Smooth muscle cell (in vitro differentiated cells): ENCODE results near the gene DVL1. TPM values are rescaled to one million over a fixed set of nuclear protein-coding genes. Genes with fewer than 3 reads are reported as not detected.

Source experiments
- DNase-seq: peaks from one replicate; lab custom pipeline; 2025; ENCODE audit not compliant: unreplicated experiment; lab: John Stamatoyannopoulos, UW
- H2AFZ ChIP-seq: fragments of 200-600 bp; sonication (generic); 2 replicates; pipeline ENCODE4 v1.6.0; 2016; ENCODE audit warnings: antibody characterized with exemption, low read depth, mild to moderate bottlenecking
- H3F3A ChIP-seq: fragments of 200-600 bp; sonication (generic); 2 replicates; pipeline ENCODE4 v1.6.0; 2017; ENCODE audit warnings: antibody characterized with exemption, low read depth
- H3K27ac ChIP-seq: fragments of 200-600 bp; sonication (generic); 2 replicates; pipeline ENCODE4 v1.5.1; 2016; ENCODE audit warnings: low read depth, mild to moderate bottlenecking
- H3K27me3 ChIP-seq: fragments of 200-600 bp; sonication (generic); 2 replicates; pipeline ENCODE4 v1.6.1; 2016; ENCODE audit warnings: low read depth, mild to moderate bottlenecking
- H3K36me3 ChIP-seq: fragments of 200-600 bp; sonication (generic); 2 replicates; pipeline ENCODE4 v1.5.1; 2016; ENCODE audit warnings: low read depth
- H3K4me1 ChIP-seq: fragments of 200-600 bp; sonication (generic); 2 replicates; pipeline ENCODE4 v1.5.1; 2016; ENCODE audit warnings: low read depth
- H3K4me2 ChIP-seq: fragments of 200-600 bp; sonication (generic); 2 replicates; pipeline ENCODE4 v1.6.0; 2016; ENCODE audit warnings: mild to moderate bottlenecking
- H3K4me3 ChIP-seq: fragments of 200-600 bp; sonication (generic); 2 replicates; pipeline ENCODE4 v1.5.1; 2016; ENCODE audit warnings: mild to moderate bottlenecking
- H3K79me2 ChIP-seq: fragments of 200-600 bp; sonication (generic); 2 replicates; pipeline ENCODE4 v1.6.0; 2016; ENCODE audit warnings: low read depth, mild to moderate bottlenecking
- H3K9ac ChIP-seq: fragments of 200-600 bp; sonication (generic); 2 replicates; pipeline ENCODE4 v1.6.0; 2016; ENCODE audit warnings: low read depth
- H3K9me3 ChIP-seq: fragments of 200-600 bp; sonication (generic); replicated peaks from 2 replicates; pipeline ENCODE4 v1.5.1; 2016; ENCODE audit warnings: low read depth
- H4K20me1 ChIP-seq: fragments of 200-600 bp; sonication (generic); 2 replicates; pipeline ENCODE4 v1.6.0; 2016; ENCODE audit warnings: low read depth
- CTCF ChIP-seq: fragments of 200-600 bp; sonication (generic); IDR thresholded peaks from 2 replicates; pipeline ENCODE4 v1.5.1; 2017; ENCODE audit warnings: borderline replicate concordance, mild to moderate bottlenecking, antibody characterized with exemption; ENCODE audit not compliant: insufficient read depth, poor library complexity, severe bottlenecking
- WGBS: methylation state at CpG from one replicate; pipeline ENCODE4 v1.1.7; 2016; ENCODE audit warnings: low lambda C conversion rate; 5-methylcytosine and 5-hydroxymethylcytosine counted together
- polyA plus RNA-seq: library from polyadenylated mRNA; unstranded; fragments of >200 nt; fragmentation: Nextera tagmentation; extraction: Ambion mirVana; gene quantifications from 2 replicates; pipeline ENCODE4 v1.2.1, GENCODE V29; 2016
- total RNA-seq: library from RNA; depleted of rRNA; stranded (reverse); fragments of >200 nt; gene quantifications from 2 replicates; pipeline ENCODE4 v1.2.3, GENCODE V29; 2014

The DVL1 gene
- total and polyA plus RNA-seq, 2 experiments from 2014 or later: 28.5 to 28.7 TPM

- no peak overlapping the region for H2AFZ ChIP-seq
- no peak overlapping the region for H3K27ac ChIP-seq
- no peaks in the 10 kb centered on the region for H3K36me3 ChIP-seq
- H3K9ac ChIP-seq: no peak overlapping the region
- peaks cover 18% of the 10 kb centered on the region for H3K79me2 ChIP-seq
- no peak overlapping the region for H3K4me2 ChIP-seq
- H3K27me3 ChIP-seq: no peaks in the 10 kb centered on the region
- no peak for TF ChIP-seq CTCF
- peaks cover 4% of the 10 kb centered on the region for H3F3A ChIP-seq
- peaks cover 17% of the 10 kb centered on the region for H3K4me1 ChIP-seq
- 96% methylated on average over 22 of the region's 22 CpGs for WGBS
- peaks cover 71% of the 10 kb centered on the region for H4K20me1 ChIP-seq
- no peak for DNase-seq
- no peaks in the 10 kb centered on the region for H3K9me3 ChIP-seq
- H3K4me3 ChIP-seq: no peak overlapping the region
Observed at GRCh38 chr1:1311107-1312104, 37.8 kb downstream of the DVL1 start.

- peaks cover 26% of the 10 kb centered on the region for H3K79me2 ChIP-seq
Observed at GRCh38 chr1:1310476-1311053, 38.7 kb downstream of the DVL1 start.

GRCh38 chr1:1310109-1310385, 39.2 kb downstream of the DVL1 start:
- H3K9me3 ChIP-seq: no peaks in the 10 kb centered on the region
- no peaks in the 10 kb centered on the region for H3K27me3 ChIP-seq
- H3K36me3 ChIP-seq: no peaks in the 10 kb centered on the region
- peaks cover 30% of the 10 kb centered on the region for H3K4me1 ChIP-seq
- no peak overlapping the region for H2AFZ ChIP-seq
- H3K4me2 ChIP-seq: peak overlapping the region; percentile 99
- peaks cover 4% of the 10 kb centered on the region for H3F3A ChIP-seq
- peaks cover 72% of the 10 kb centered on the region for H4K20me1 ChIP-seq
- WGBS: 86% methylated on average over 3 of the region's 3 CpGs
- H3K27ac ChIP-seq: peak overlapping the region; percentile 63
- no peak for TF ChIP-seq CTCF
- H3K9ac ChIP-seq: no peak overlapping the region
- peaks cover 30% of the 10 kb centered on the region for H3K79me2 ChIP-seq
- no peak overlapping the region for H3K4me3 ChIP-seq
- no peak for DNase-seq

More at GRCh38 chr1:1310476-1311053, 38.7 kb downstream of the DVL1 start:
- Histone ChIP-seq H3K27ac (peak overlapping the region; percentile 63), H3K4me1 (peaks cover 25% of the 10 kb centered on the region), H3K4me3 (no peak overlapping the region), H3K9me3 (no peaks in the 10 kb centered on the region), H2AFZ (no peak overlapping the region), H3K36me3 (no peaks in the 10 kb centered on the region), H3K4me2 (no peak overlapping the region), H3K9ac (no peak overlapping the region), H3F3A (peaks cover 4% of the 10 kb centered on the region), H3K27me3 (no peaks in the 10 kb centered on the region), H4K20me1 (peaks cover 72% of the 10 kb centered on the region)
- TF ChIP-seq CTCF: no peak
- WGBS: 87% methylated on average over 20 of the region's 21 CpGs
- no peak for DNase-seq
